Mucosa of stomach (tissue), 1 donor: Measurements from ENCODE around the gene CNOT6.
"Not testable (repeated sequence)": the region's sequence is repeated elsewhere in the genome, so short reads cannot be mapped to it uniquely, and the experiment has no call there.

Source experiments
- H3K27me3 ChIP-seq: one replicate; pipeline ENCODE4 v1.7.0; 2013; ENCODE audit warnings: mild to moderate bottlenecking, low read length; ENCODE audit not compliant: control insufficient read depth, insufficient read depth
- H3K36me3 ChIP-seq: one replicate; pipeline ENCODE4 v1.7.0; 2013; ENCODE audit warnings: low read length; ENCODE audit not compliant: control insufficient read depth, insufficient read depth
- H3K4me1 ChIP-seq: one replicate; pipeline ENCODE4 v1.7.0; 2013; ENCODE audit warnings: mild to moderate bottlenecking, low read length; ENCODE audit not compliant: control insufficient read depth, insufficient read depth
- H3K4me3 ChIP-seq: one replicate; pipeline ENCODE4 v1.7.0; 2013; ENCODE audit warnings: low read length
- H3K9ac ChIP-seq: one replicate; pipeline ENCODE4 v1.7.0; 2013; ENCODE audit warnings: mild to moderate bottlenecking, low read length, moderate library complexity
- H3K9me3 ChIP-seq: one replicate; pipeline ENCODE4 v1.7.0; 2013; ENCODE audit warnings: mild to moderate bottlenecking, low read length, moderate library complexity; ENCODE audit not compliant: control insufficient read depth
- donor health status: Pancreatic carcinoma.

CNOT6 gene

GRCh38 chr5:180498378-180498777 lies 4.2 kb downstream of the CNOT6 start:
- Histone ChIP-seq H3K4me1 (peaks cover 21% of the 10 kb centered on the region), H3K27me3 (no peaks in the 10 kb centered on the region), H3K36me3 (no peaks in the 10 kb centered on the region), H3K4me3 (no peak overlapping the region), H3K9ac (no peak overlapping the region), H3K9me3 (no peaks in the 10 kb centered on the region)

- H3K4me1 ChIP-seq: peaks cover 21% of the 10 kb centered on the region
- H3K4me3 ChIP-seq: no peak overlapping the region
- no peaks in the 10 kb centered on the region for H3K36me3 ChIP-seq
- no peak overlapping the region for H3K9ac ChIP-seq
- no peaks in the 10 kb centered on the region for H3K27me3 ChIP-seq
- no peaks in the 10 kb centered on the region for H3K9me3 ChIP-seq
Observed at GRCh38 chr5:180499684-180500083, 5.5 kb downstream of the CNOT6 start.

GRCh38 chr5:180500300-180500699 lies 6.1 kb downstream of the CNOT6 start:
- not testable (repeated sequence) for H3K27me3 ChIP-seq, H3K9me3 ChIP-seq, H3K36me3 ChIP-seq, H3K9ac ChIP-seq, H3K4me3 ChIP-seq
- peaks cover 19% of the 10 kb centered on the region for H3K4me1 ChIP-seq

- Histone ChIP-seq H3K27me3 (no peaks in the 10 kb centered on the region), H3K36me3 (no peaks in the 10 kb centered on the region), H3K4me1 (no peaks in the 10 kb centered on the region), H3K4me3 (no peak overlapping the region), H3K9ac (no peak overlapping the region), H3K9me3 (no peaks in the 10 kb centered on the region)
Observed at GRCh38 chr5:180507661-180508060, 13.5 kb downstream of the CNOT6 start.

GRCh38 chr5:180515294-180515693 lies 21.1 kb downstream of the CNOT6 start:
- peaks cover 4% of the 10 kb centered on the region for H3K4me1 ChIP-seq
- no peak overlapping the region for H3K9ac ChIP-seq
- H3K36me3 ChIP-seq: no peaks in the 10 kb centered on the region
- H3K9me3 ChIP-seq: no peaks in the 10 kb centered on the region
- H3K27me3 ChIP-seq: no peaks in the 10 kb centered on the region
- no peak overlapping the region for H3K4me3 ChIP-seq

GRCh38 chr5:180515974-180516373 lies 21.8 kb downstream of the CNOT6 start:
- H3K9me3 ChIP-seq, H3K4me1 ChIP-seq, H3K36me3 ChIP-seq, H3K4me3 ChIP-seq, H3K27me3 ChIP-seq, H3K9ac ChIP-seq: not testable (repeated sequence)

- H3K36me3 ChIP-seq: no peaks in the 10 kb centered on the region
- H3K9me3 ChIP-seq: no peaks in the 10 kb centered on the region
- H3K4me3 ChIP-seq: no peak overlapping the region
Observed at GRCh38 chr5:180516440-180516839, 22.3 kb downstream of the CNOT6 start.

GRCh38 chr5:180519098-180519497 lies 24.9 kb downstream of the CNOT6 start:
- Histone ChIP-seq H3K4me3 (no peak overlapping the region), H3K36me3 (no peaks in the 10 kb centered on the region), H3K9me3 (no peaks in the 10 kb centered on the region), H3K27me3 (no peaks in the 10 kb centered on the region), H3K9ac (no peak overlapping the region), H3K4me1 (peaks cover 9% of the 10 kb centered on the region)

More at GRCh38 chr5:180516440-180516839, 22.3 kb downstream of the CNOT6 start:
- Histone ChIP-seq H3K4me1 (peaks cover 4% of the 10 kb centered on the region), H3K27me3 (no peaks in the 10 kb centered on the region), H3K9ac (no peak overlapping the region)

- Histone ChIP-seq H3K36me3 (no peaks in the 10 kb centered on the region), H3K9me3 (no peaks in the 10 kb centered on the region), H3K27me3 (no peaks in the 10 kb centered on the region), H3K4me1 (peaks cover 20% of the 10 kb centered on the region), H3K4me3 (no peak overlapping the region), H3K9ac (no peak overlapping the region)
Observed at GRCh38 chr5:180521101-180521500, 26.9 kb downstream of the CNOT6 start.

GRCh38 chr5:180521591-180521990 lies 27.4 kb downstream of the CNOT6 start:
- Histone ChIP-seq H3K9ac (no peak overlapping the region), H3K36me3 (no peaks in the 10 kb centered on the region), H3K9me3 (no peaks in the 10 kb centered on the region), H3K4me1 (peaks cover 20% of the 10 kb centered on the region), H3K27me3 (no peaks in the 10 kb centered on the region), H3K4me3 (no peak overlapping the region)

GRCh38 chr5:180522330-180522729 lies 28.2 kb downstream of the CNOT6 start:
- Histone ChIP-seq H3K9me3 (no peaks in the 10 kb centered on the region), H3K9ac (no peak overlapping the region), H3K36me3 (no peaks in the 10 kb centered on the region), H3K4me3 (no peak overlapping the region), H3K27me3 (no peaks in the 10 kb centered on the region), H3K4me1 (peaks cover 20% of the 10 kb centered on the region)

- Histone ChIP-seq H3K9ac (no peak overlapping the region), H3K36me3 (no peaks in the 10 kb centered on the region), H3K4me1 (peaks cover 20% of the 10 kb centered on the region), H3K4me3 (no peak overlapping the region), H3K9me3 (no peaks in the 10 kb centered on the region), H3K27me3 (no peaks in the 10 kb centered on the region)
Observed at GRCh38 chr5:180523629-180524466, 29.7 kb downstream of the CNOT6 start.
